H9 (cell line): ENCODE results near the gene BMP3. TPM values are rescaled to one million over a fixed set of nuclear protein-coding genes. Genes with fewer than 3 reads are reported as not detected.

ENCODE experiments used
- DNase-seq: peaks from one replicate; pipeline ENCODE4 v3.0.0-alpha.2; 2017
- H2AFZ ChIP-seq: one replicate; pipeline ENCODE4 v1.6.1; 2013; ENCODE audit warnings: mild to moderate bottlenecking, low read length, control low read depth, moderate library complexity
- H2AK5ac ChIP-seq: 2 replicates; pipeline ENCODE4 v1.6.1; 2013; ENCODE audit warnings: low read length, control low read depth, mixed read lengths; ENCODE audit not compliant: insufficient read length
- H2BK120ac ChIP-seq: one replicate; pipeline ENCODE4 v1.6.1; 2013; ENCODE audit warnings: low read depth, mild to moderate bottlenecking, low read length, control low read depth, inconsistent platforms; ENCODE audit not compliant: poor library complexity, severe bottlenecking
- H2BK12ac ChIP-seq: 2 replicates; pipeline ENCODE4 v1.6.1; 2013; ENCODE audit warnings: low read length, control low read depth, mixed read lengths, low read depth; ENCODE audit not compliant: insufficient read length
- H2BK15ac ChIP-seq: 2 replicates; pipeline ENCODE4 v1.6.1; 2013; ENCODE audit warnings: low read depth, low read length, control low read depth
- H2BK20ac ChIP-seq: one replicate; pipeline ENCODE4 v1.6.1; 2013; ENCODE audit warnings: low read depth, mild to moderate bottlenecking, low read length, control low read depth, inconsistent platforms; ENCODE audit not compliant: poor library complexity, severe bottlenecking
- H2BK5ac ChIP-seq: 2 replicates; pipeline ENCODE4 v1.6.1; 2013; ENCODE audit warnings: low read length, control low read depth, mixed read lengths; ENCODE audit not compliant: insufficient read length
- H3K14ac ChIP-seq: 2 replicates; pipeline ENCODE4 v1.6.1; 2013; ENCODE audit warnings: low read length, control low read depth; ENCODE audit not compliant: insufficient read depth
- H3K18ac ChIP-seq: 2 replicates; pipeline ENCODE4 v1.6.1; 2013; ENCODE audit warnings: low read depth, mild to moderate bottlenecking, mixed read lengths, low read length, control low read depth; ENCODE audit not compliant: insufficient read length
- H3K23ac ChIP-seq: 2 replicates; pipeline ENCODE4 v1.6.1; 2013; ENCODE audit warnings: low read length, control low read depth, mixed read lengths, low read depth; ENCODE audit not compliant: insufficient read length
- H3K23me2 ChIP-seq: 2 replicates; pipeline ENCODE4 v1.6.1; 2013; ENCODE audit warnings: low read depth, mild to moderate bottlenecking, mixed read lengths, low read length, control low read depth; ENCODE audit not compliant: insufficient read length, poor library complexity, severe bottlenecking
- H3K27ac ChIP-seq: 2 replicates; pipeline ENCODE4 v1.5.1; 2013; ENCODE audit warnings: low read length, control low read depth, mixed read lengths, low read depth; ENCODE audit not compliant: insufficient read length
- H3K27me3 ChIP-seq: 2 replicates; pipeline ENCODE4 v1.6.1; 2013; ENCODE audit warnings: low read length, control low read depth, inconsistent platforms; ENCODE audit not compliant: insufficient read depth
- H3K4ac ChIP-seq: 2 replicates; pipeline ENCODE4 v1.6.1; 2013; ENCODE audit warnings: low read depth, mild to moderate bottlenecking, control low read depth, inconsistent platforms, low read length, moderate library complexity
- H3K4me1 ChIP-seq: 2 replicates; pipeline ENCODE4 v1.6.1; 2013; ENCODE audit warnings: low read length, control low read depth, inconsistent platforms; ENCODE audit not compliant: insufficient read depth
- H3K4me2 ChIP-seq: 2 replicates; pipeline ENCODE4 v1.6.1; 2013; ENCODE audit warnings: low read length, control low read depth, mixed read lengths; ENCODE audit not compliant: insufficient read length, insufficient read depth
- H3K56ac ChIP-seq: 2 replicates; pipeline ENCODE4 v1.6.1; 2013; ENCODE audit warnings: low read depth, mild to moderate bottlenecking, mixed read lengths, low read length, control low read depth; ENCODE audit not compliant: insufficient read length
- H3K79me1 ChIP-seq: 2 replicates; pipeline ENCODE4 v1.6.1; 2013; ENCODE audit warnings: low read depth, mild to moderate bottlenecking, moderate library complexity, low read length, control low read depth, inconsistent platforms; ENCODE audit not compliant: insufficient read depth, poor library complexity, severe bottlenecking
- H3K79me2 ChIP-seq: 2 replicates; pipeline ENCODE4 v1.6.1; 2013; ENCODE audit warnings: low read length, control low read depth, inconsistent platforms; ENCODE audit not compliant: insufficient read depth
- H3K9ac ChIP-seq: 2 replicates; pipeline ENCODE4 v1.6.1; 2013; ENCODE audit warnings: low read length, control low read depth, mixed read lengths; ENCODE audit not compliant: insufficient read length; ENCODE audit errors: extremely low read depth
- H3K9me3 ChIP-seq: one replicate; pipeline ENCODE4 v1.6.1; 2013; ENCODE audit warnings: low read depth, low read length, inconsistent platforms; ENCODE audit not compliant: control insufficient read depth
- H3T11ph ChIP-seq: one replicate; pipeline ENCODE4 v1.6.1; 2013; ENCODE audit warnings: mild to moderate bottlenecking, low read length, control low read depth, inconsistent platforms
- H4K20me1 ChIP-seq: one replicate; pipeline ENCODE4 v1.6.1; 2013; ENCODE audit not compliant: control insufficient read depth, insufficient read length, insufficient read depth
- H4K5ac ChIP-seq: 2 replicates; pipeline ENCODE4 v1.6.1; 2013; ENCODE audit warnings: low read depth, mild to moderate bottlenecking, mixed read lengths, low read length, control low read depth; ENCODE audit not compliant: insufficient read length
- H4K8ac ChIP-seq: replicated peaks from 2 replicates; pipeline ENCODE4 v1.6.1; 2013; ENCODE audit warnings: low read length, control low read depth, mixed read lengths, low read depth; ENCODE audit not compliant: insufficient read length
- H4K91ac ChIP-seq: 2 replicates; pipeline ENCODE4 v1.6.1; 2013; ENCODE audit warnings: low read depth, mild to moderate bottlenecking, moderate library complexity, mixed read lengths, low read length, control low read depth; ENCODE audit not compliant: insufficient read length
- H3K27ac Mint-ChIP-seq, 3 experiments: 2 replicates in 2 of 3; 3 replicates in 1 of 3; pipeline ENCODE4 v1.8.0; 2020 to 2021; ENCODE audit warnings: mixed read lengths in 3 of 3, mild to moderate bottlenecking in 1 of 3, moderate library complexity in 1 of 3
- H3K27me3 Mint-ChIP-seq: 2 replicates; pipeline ENCODE4 v1.8.0; 2021; ENCODE audit warnings: low read depth, mild to moderate bottlenecking, moderate library complexity, mixed read lengths
- H3K36me3 Mint-ChIP-seq, 3 experiments: 2 replicates in 2 of 3; 3 replicates in 1 of 3; pipeline ENCODE4 v1.8.0; 2020 to 2021; ENCODE audit warnings: low read depth in 3 of 3, mixed read lengths in 3 of 3; ENCODE audit not compliant: insufficient read depth in 1 of 3
- H3K4me1 Mint-ChIP-seq, 2 experiments: 2 replicates each; pipeline ENCODE4 v1.8.0; 2020; ENCODE audit warnings: mixed read lengths in 2 of 2
- H3K4me3 Mint-ChIP-seq, 2 experiments: 2 replicates in 1 of 2; 3 replicates in 1 of 2; pipeline ENCODE4 v1.8.0; 2020 to 2021; ENCODE audit warnings: mild to moderate bottlenecking in 2 of 2, mixed read lengths in 2 of 2, moderate library complexity in 1 of 2
- H3K9me3 Mint-ChIP-seq, 2 experiments: 2 replicates in 1 of 2; 3 replicates in 1 of 2; pipeline ENCODE4 v1.8.0; 2020; ENCODE audit warnings: mild to moderate bottlenecking in 2 of 2, mixed read lengths in 2 of 2, moderate library complexity in 1 of 2
- CTCF ChIP-seq: fragments of 200-600 bp; sonication (generic); conservative IDR thresholded peaks from 3 replicates; pipeline ENCODE4 v1.8.0; 2021; ENCODE audit warnings: antibody characterized with exemption, mild to moderate bottlenecking
- WGBS: extraction: QIAGEN DNeasy Blood & Tissue Kit; methylation state at CpG from one replicate; pipeline ENCODE4 v1.1.7; 2013; ENCODE audit warnings: missing lambda C conversion rate, low lambda C conversion rate, mixed read lengths; ENCODE audit not compliant: insufficient read length; ENCODE audit errors: extremely low coverage; 5-methylcytosine and 5-hydroxymethylcytosine counted together
- total RNA-seq: library from RNA; stranded (reverse); gene quantifications from 2 replicates; pipeline ENCODE4 v1.2.1, GENCODE V29; 2021

BMP3 gene
- total RNA-seq, 1 experiment from 2014 or later: not detected

- Histone ChIP-seq H3K9ac (no peak overlapping the region), H3K4me2 (no peak overlapping the region), H3K23me2 (no peaks in the 10 kb centered on the region), H2BK120ac (no peak overlapping the region), H3K27me3 (no peaks in the 10 kb centered on the region), H4K8ac (no peak overlapping the region), H2AK5ac (no peak overlapping the region), H3K4me1 (no peaks in the 10 kb centered on the region; the same call in 1 of the 2 replicates), H2BK5ac (no peak overlapping the region), H4K91ac (no peak overlapping the region), H3K27ac (no peak overlapping the region), H4K20me1 (no peaks in the 10 kb centered on the region), H3T11ph (no peak overlapping the region), H3K56ac (no peak overlapping the region), H3K9me3 (no peaks in the 10 kb centered on the region), H2BK12ac (no peak overlapping the region), H3K23ac (no peak overlapping the region), H3K14ac (no peak overlapping the region), H2AFZ (no peak overlapping the region), H2BK20ac (no peak overlapping the region), H3K79me2 (no peaks in the 10 kb centered on the region), H4K5ac (no peak overlapping the region), H3K4ac (no peak overlapping the region), H3K79me1 (no peaks in the 10 kb centered on the region), H3K18ac (no peak overlapping the region), H2BK15ac (no peak overlapping the region)
- no peak for DNase-seq
- Mint-ChIP-seq H3K27ac (no peak overlapping the region; a peak in 1 of 7 replicates), H3K9me3 (no peaks in the 10 kb centered on the region), H3K4me3 (no peak overlapping the region), H3K36me3 (no peaks in the 10 kb centered on the region), H3K27me3 (peaks cover 3% of the 10 kb centered on the region), H3K4me1 (no peaks in the 10 kb centered on the region)
- TF ChIP-seq CTCF: no peak
- WGBS: no CpG with 5 or more reads among the region's 6 CpGs
Observed at GRCh38 chr4:81060587-81061343, 30.3 kb downstream of the BMP3 start.
